ENCODE measurements around the gene DUOX1. TPM values are rescaled to one million over a fixed set of nuclear protein-coding genes. Genes with fewer than 3 reads are reported as not detected.

The DUOX1 gene
- total RNA-seq, 1 donor from 2014 or later: 0.07 TPM

Other genes with a start within 250 kb of the DUOX1 start
- not detected in 2 replicates for gene TERB2, start 173.3 kb upstream of the DUOX1 start, total RNA-seq
- gene SORD, start 106.8 kb upstream of the DUOX1 start, total RNA-seq: 6.7 and 6.8 TPM in 2 replicates
- not detected in 2 replicates for gene DUOX2, start 15.8 kb upstream of the DUOX1 start, total RNA-seq
- gene DUOXA2, start 15.7 kb upstream of the DUOX1 start, total RNA-seq: not detected in 2 replicates
- 0.42 TPM in 1 of 2 replicates, not detected in the other for gene DUOXA1, start 115 bp upstream of the DUOX1 start, total RNA-seq
- gene SHF, start 58.0 kb downstream of the DUOX1 start, total RNA-seq: 2.2 and 2.8 TPM in 2 replicates
- gene SLC28A2, start 122.2 kb downstream of the DUOX1 start, total RNA-seq: not detected in 2 replicates
- gene GATM, start 248.6 kb downstream of the DUOX1 start, total RNA-seq: 1.3 and 1.6 TPM in 2 replicates